IMR-90 (cell line): ENCODE data around the gene DDX54.

ENCODE experiments used
- CTCF ChIP-seq: conservative IDR thresholded peaks from 2 replicates; pipeline ENCODE4 v1.5.1; 2012; ENCODE audit warnings: mild to moderate bottlenecking, low read depth, low read length, improper control_type of control experiment
- FOS ChIP-seq: fragments of 150-350 bp; IDR thresholded peaks from 2 replicates; pipeline ENCODE4 v1.6.1; 2016; ENCODE audit warnings: low read depth, low read length
- MAFK ChIP-seq: IDR thresholded peaks from 2 replicates; pipeline ENCODE4 v1.6.1; 2012; ENCODE audit warnings: low read depth, low read length, improper control_type of control experiment
- MXI1 ChIP-seq: IDR thresholded peaks from 2 replicates; pipeline ENCODE4 v1.6.1; 2012; ENCODE audit warnings: low read depth, mild to moderate bottlenecking, low read length, moderate library complexity, borderline replicate concordance
- POLR2A ChIP-seq: IDR thresholded peaks from 2 replicates; pipeline ENCODE4 v1.6.1; 2012; ENCODE audit warnings: mild to moderate bottlenecking, low read depth, low read length
- RAD21 ChIP-seq: IDR thresholded peaks from 2 replicates; pipeline ENCODE4 v1.6.1; 2012; ENCODE audit warnings: low read length, improper control_type of control experiment
- RFX5 ChIP-seq: IDR thresholded peaks from 2 replicates; pipeline ENCODE4 v1.8.0; 2012; ENCODE audit warnings: low read depth, mild to moderate bottlenecking, low read length, moderate library complexity
- SMC3 ChIP-seq: fragments of 150-350 bp; IDR thresholded peaks from 2 replicates; pipeline ENCODE4 v1.6.1; 2016; ENCODE audit warnings: low read depth, mild to moderate bottlenecking, antibody characterized with exemption, low read length, moderate library complexity

- TF ChIP-seq SMC3 (no peak), RAD21 (no peak), RFX5 (no peak), CTCF (no peak), MXI1 (no peak), POLR2A (no peak), MAFK (no peak), FOS (no peak)
Measured at GRCh38 chr12:113180333-113180732, 4.9 kb downstream of the DDX54 start.
